Osteoblast (primary cell): ENCODE measurements around the gene INHA. TPM values are rescaled to one million over a fixed set of nuclear protein-coding genes. Genes with fewer than 3 reads are reported as not detected.

Experiments
- DNase-seq: peaks from one replicate; pipeline ENCODE4 v3.0.0; 2011; ENCODE audit warnings: low spot score, mixed read lengths; ENCODE audit not compliant: insufficient read length; ENCODE audit errors: missing footprints
- H2AFZ ChIP-seq: 2 replicates; pipeline ENCODE4 v1.6.0; 2011; ENCODE audit warnings: mild to moderate bottlenecking, low read length
- H3K27ac ChIP-seq: 2 replicates; pipeline ENCODE4 v1.5.1; 2011; ENCODE audit warnings: mild to moderate bottlenecking, low read depth, low read length, moderate library complexity
- H3K27me3 ChIP-seq: 2 replicates; pipeline ENCODE4 v1.6.0; 2012; ENCODE audit warnings: mild to moderate bottlenecking, control low read depth, inconsistent platforms, low read length, moderate library complexity; ENCODE audit not compliant: insufficient read depth
- H3K36me3 ChIP-seq: 2 replicates; pipeline ENCODE4 v1.5.1; 2011; ENCODE audit warnings: mild to moderate bottlenecking, low read length, control low read depth, moderate library complexity; ENCODE audit not compliant: insufficient read depth
- H3K4me1 ChIP-seq: 2 replicates; pipeline ENCODE4 v1.5.1; 2011; ENCODE audit warnings: mild to moderate bottlenecking, low read length, control low read depth, moderate library complexity; ENCODE audit not compliant: insufficient read depth
- H3K4me2 ChIP-seq: 2 replicates; pipeline ENCODE4 v1.6.0; 2011; ENCODE audit warnings: mild to moderate bottlenecking, low read length; ENCODE audit not compliant: insufficient read depth
- H3K4me3 ChIP-seq: fragments of 200-600 bp; sonication (generic); 3 replicates; pipeline ENCODE4 v1.5.1; 2012; ENCODE audit warnings: mild to moderate bottlenecking, low read length, inconsistent platforms; ENCODE audit not compliant: insufficient read depth
- H3K79me2 ChIP-seq: 2 replicates; pipeline ENCODE4 v1.6.0; 2012; ENCODE audit warnings: mild to moderate bottlenecking, low read length, control low read depth, inconsistent platforms; ENCODE audit not compliant: insufficient read depth
- H3K9me3 ChIP-seq: 2 replicates; pipeline ENCODE4 v1.5.1; 2011; ENCODE audit warnings: low read depth, low read length, control low read depth
- H4K20me1 ChIP-seq: 2 replicates; pipeline ENCODE4 v1.6.0; 2012; ENCODE audit warnings: mild to moderate bottlenecking, low read length, control low read depth; ENCODE audit not compliant: insufficient read depth
- total RNA-seq: library from RNA; depleted of rRNA; stranded (reverse); fragments of >200 nt; gene quantifications from 2 replicates; pipeline ENCODE4 v1.2.3, GENCODE V29; 2012
- TF ChIP-seq, protein P1 (sequence below): IDR thresholded peaks from 2 replicates; pipeline ENCODE4 v1.5.1; 2011; ENCODE audit warnings: mild to moderate bottlenecking, low read depth, low read length, moderate library complexity; ENCODE audit errors: extremely low read depth

The INHA gene
- total RNA-seq, 1 donor, result under 0.01 TPM

DNA sequence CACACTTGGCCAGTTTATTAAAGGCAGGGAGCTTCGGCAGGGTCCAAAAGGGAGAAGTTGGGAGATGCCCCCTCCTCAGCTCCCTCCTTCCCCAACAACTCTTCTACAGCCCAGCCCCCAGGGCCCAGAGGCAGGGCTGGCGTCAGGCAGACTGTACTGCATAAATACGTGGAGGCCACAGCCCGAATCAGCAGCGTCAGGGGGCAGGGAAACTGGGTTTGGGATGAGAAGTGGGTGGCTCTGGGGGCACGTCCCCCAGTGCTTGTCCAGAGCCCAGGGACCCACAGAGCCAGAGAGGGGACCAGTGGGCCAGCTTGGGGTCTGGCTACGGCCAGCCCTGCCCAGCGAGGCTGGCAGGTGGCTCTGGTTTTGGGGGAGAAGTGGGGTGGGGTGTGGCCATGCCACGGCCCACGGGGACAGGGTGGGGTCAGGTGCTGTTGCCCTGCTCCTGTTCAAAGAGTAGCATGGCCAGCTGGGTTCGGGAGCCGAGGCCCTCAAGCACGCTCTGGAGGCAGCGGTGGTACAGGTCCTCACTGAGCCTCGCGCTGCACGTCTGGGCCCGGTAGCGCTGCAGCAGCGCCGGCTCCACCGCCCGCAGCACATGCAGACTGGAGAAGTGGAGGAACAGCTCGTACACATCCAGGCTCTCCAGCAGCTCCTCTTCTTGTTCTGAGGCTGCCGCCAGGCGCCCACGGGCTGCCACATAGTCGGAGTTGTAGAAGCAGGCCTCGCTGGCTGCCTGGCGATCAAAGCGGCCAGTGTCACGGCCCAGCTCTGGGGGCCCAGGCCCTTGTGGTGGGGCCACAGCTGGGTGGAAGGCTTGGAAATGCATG, 32.9 kb upstream of the INHA start:
- peaks cover 11% of the 10 kb centered on the region for H3K4me1 ChIP-seq
- H3K79me2 ChIP-seq, result peaks cover 23% of the 10 kb centered on the region
- H3K36me3 ChIP-seq, result peaks cover 25% of the 10 kb centered on the region
- H3K27ac ChIP-seq, result no peak overlapping the region
- no peak overlapping the region for H3K4me3 ChIP-seq
- H4K20me1 ChIP-seq, result peaks cover 35% of the 10 kb centered on the region
- H2AFZ ChIP-seq, result no peak overlapping the region
- TF ChIP-seq, protein P1, sequence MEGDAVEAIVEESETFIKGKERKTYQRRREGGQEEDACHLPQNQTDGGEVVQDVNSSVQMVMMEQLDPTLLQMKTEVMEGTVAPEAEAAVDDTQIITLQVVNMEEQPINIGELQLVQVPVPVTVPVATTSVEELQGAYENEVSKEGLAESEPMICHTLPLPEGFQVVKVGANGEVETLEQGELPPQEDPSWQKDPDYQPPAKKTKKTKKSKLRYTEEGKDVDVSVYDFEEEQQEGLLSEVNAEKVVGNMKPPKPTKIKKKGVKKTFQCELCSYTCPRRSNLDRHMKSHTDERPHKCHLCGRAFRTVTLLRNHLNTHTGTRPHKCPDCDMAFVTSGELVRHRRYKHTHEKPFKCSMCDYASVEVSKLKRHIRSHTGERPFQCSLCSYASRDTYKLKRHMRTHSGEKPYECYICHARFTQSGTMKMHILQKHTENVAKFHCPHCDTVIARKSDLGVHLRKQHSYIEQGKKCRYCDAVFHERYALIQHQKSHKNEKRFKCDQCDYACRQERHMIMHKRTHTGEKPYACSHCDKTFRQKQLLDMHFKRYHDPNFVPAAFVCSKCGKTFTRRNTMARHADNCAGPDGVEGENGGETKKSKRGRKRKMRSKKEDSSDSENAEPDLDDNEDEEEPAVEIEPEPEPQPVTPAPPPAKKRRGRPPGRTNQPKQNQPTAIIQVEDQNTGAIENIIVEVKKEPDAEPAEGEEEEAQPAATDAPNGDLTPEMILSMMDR, result no peak
- DNase-seq, result no peak
- H3K9me3 ChIP-seq, result no peaks in the 10 kb centered on the region
- H3K4me2 ChIP-seq, result no peak overlapping the region
- H3K27me3 ChIP-seq, result no peaks in the 10 kb centered on the region

DNA sequence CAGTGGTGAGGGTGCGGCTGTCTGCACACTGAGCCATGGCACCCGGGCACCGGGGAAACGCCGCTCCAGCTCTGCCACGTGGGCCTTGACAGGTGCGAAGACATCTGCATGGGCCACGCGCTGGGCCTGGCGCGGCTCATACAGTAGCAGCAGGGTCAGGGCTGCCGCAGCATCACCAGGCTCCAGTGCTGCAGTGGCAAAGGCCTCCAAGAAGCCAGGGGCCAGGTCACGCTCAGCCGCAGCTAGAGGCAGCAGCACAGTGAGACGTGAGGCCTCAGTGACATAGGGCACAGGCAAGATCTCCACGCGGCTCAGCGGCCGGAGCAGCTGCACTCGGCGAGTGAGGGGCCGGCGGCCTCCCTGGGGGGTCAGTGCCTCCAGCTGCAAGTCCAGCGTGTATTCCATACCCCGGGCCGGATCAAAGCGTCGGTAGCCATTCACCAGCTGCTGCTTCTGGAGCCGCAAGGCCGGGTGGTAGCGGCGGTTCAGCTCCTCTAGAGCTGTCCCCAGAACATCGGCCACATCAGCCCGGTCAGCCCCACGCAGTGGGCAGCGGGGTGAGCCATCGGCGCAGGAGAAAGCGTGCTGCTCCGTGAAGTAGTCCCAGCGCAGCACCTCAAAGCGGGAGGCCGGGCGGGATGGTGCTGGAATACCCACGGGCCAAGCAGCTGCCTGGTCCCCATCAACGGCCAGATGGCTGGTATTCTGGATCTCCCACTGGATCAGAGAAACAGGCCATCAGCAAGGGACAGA, 32.0 kb upstream of the INHA start:
- H3K27me3 ChIP-seq, result no peaks in the 10 kb centered on the region
- H2AFZ ChIP-seq, result no peak overlapping the region
- peaks cover 41% of the 10 kb centered on the region for H4K20me1 ChIP-seq
- no peak overlapping the region for H3K27ac ChIP-seq
- peaks cover 23% of the 10 kb centered on the region for H3K79me2 ChIP-seq
- H3K36me3 ChIP-seq, result peaks cover 25% of the 10 kb centered on the region
- no peak overlapping the region for H3K4me2 ChIP-seq
- DNase-seq, result no peak
- H3K4me3 ChIP-seq, result no peak overlapping the region
- no peaks in the 10 kb centered on the region for H3K9me3 ChIP-seq
- TF ChIP-seq, protein P1, result no peak
- H3K4me1 ChIP-seq, result peaks cover 14% of the 10 kb centered on the region

DNA sequence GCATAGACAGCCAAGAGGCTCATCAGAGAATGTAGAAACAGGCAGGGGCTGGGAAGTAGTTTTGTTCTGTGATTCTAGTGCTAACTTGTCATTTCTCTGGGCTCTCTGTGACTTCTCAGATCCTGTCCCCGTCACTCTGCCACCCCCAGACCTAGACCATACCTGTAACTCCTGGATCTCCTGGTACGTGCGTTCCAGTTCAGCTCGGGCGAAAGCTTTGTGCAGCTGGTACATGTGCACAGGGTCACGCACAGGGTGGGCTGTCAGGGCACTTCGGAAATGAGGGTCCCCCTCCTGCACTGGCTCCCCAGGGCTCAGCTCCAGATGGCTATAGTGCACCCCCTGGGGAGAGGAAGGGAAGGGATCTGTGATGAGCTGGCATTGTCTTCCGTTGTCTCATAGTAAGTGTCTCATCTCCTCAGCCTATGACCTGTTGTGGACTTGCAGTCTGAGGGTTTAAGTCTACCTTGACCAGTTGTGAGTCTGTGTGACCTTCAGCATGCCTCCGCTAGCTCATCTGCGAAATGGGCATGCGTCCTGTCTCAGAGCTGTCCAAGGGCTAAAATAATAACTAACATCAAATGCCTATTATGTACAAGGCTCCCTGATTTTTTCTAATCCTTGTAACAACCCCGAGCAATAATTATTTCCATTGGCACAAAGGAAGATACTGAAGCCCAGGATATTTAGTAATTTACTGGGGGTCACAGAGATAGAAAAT, 31.2 kb upstream of the INHA start:
- no peaks in the 10 kb centered on the region for H3K9me3 ChIP-seq
- H3K36me3 ChIP-seq, result peaks cover 25% of the 10 kb centered on the region
- no peaks in the 10 kb centered on the region for H3K27me3 ChIP-seq
- H3K4me3 ChIP-seq, result no peak overlapping the region
- TF ChIP-seq, protein P1, result no peak
- H3K79me2 ChIP-seq, result peaks cover 23% of the 10 kb centered on the region
- H3K4me2 ChIP-seq, result no peak overlapping the region
- no peak overlapping the region for H3K27ac ChIP-seq
- H3K4me1 ChIP-seq, result peaks cover 14% of the 10 kb centered on the region
- H4K20me1 ChIP-seq, result peaks cover 41% of the 10 kb centered on the region
- no peak for DNase-seq
- no peak overlapping the region for H2AFZ ChIP-seq
